Tibial nerve (tissue), 4 donors: ENCODE data around the gene PCMTD2. TPM values are rescaled to one million over a fixed set of nuclear protein-coding genes. Genes with fewer than 3 reads are reported as not detected.

Experiments
- DNase-seq, 2 donors: peaks; one replicate each; pipeline ENCODE4 v3.0.0-alpha.2; 2019; ENCODE audit warnings: low spot score in 2 of 2
- H3K27ac ChIP-seq, 4 donors: fragments of 200-600 bp; sonication (generic) in 3 of 4; one replicate each; pipeline ENCODE4 v1.5.1; 2017 to 2019; ENCODE audit warnings: mild to moderate bottlenecking in 1 of 4
- H3K27me3 ChIP-seq, 2 donors: fragments of 200-600 bp; sonication (generic) in 1 of 2; one replicate each; pipeline versions ENCODE4 v1.5.1 to v1.6.0; 2017 to 2019
- H3K36me3 ChIP-seq, 3 donors: fragments of 200-600 bp; sonication (generic); one replicate each; pipeline ENCODE4 v1.5.1; 2018 to 2019
- H3K4me1 ChIP-seq, 4 donors: fragments of 200-600 bp; sonication (generic) in 3 of 4; one replicate each; pipeline ENCODE4 v1.5.1; 2017 to 2019
- H3K4me3 ChIP-seq, 4 donors: fragments of 200-600 bp; sonication (generic) in 3 of 4; one replicate each; pipeline ENCODE4 v1.5.1; 2017 to 2019; ENCODE audit warnings: mild to moderate bottlenecking in 1 of 4, moderate library complexity in 1 of 4
- H3K9me3 ChIP-seq, 4 donors: fragments of 200-600 bp; sonication (generic) in 3 of 4; one replicate each; pipeline ENCODE4 v1.5.1; 2017 to 2019
- CTCF ChIP-seq, 5 experiments: fragments of 200-600 bp in 3 of 5; fragments of 450-650 bp in 2 of 5; sonication (generic) in 3 of 5; IDR thresholded peaks; one replicate each; pipeline ENCODE4 v1.5.1; 2016 to 2019; ENCODE audit warnings: antibody characterized with exemption in 5 of 5, mild to moderate bottlenecking in 3 of 5, moderate library complexity in 2 of 5
- EP300 ChIP-seq, 2 donors: sonication (generic); formaldehyde crosslinking; IDR thresholded peaks; one replicate each; pipeline ENCODE4 v1.6.1; 2017; ENCODE audit warnings: antibody characterized with exemption in 2 of 2, mild to moderate bottlenecking in 1 of 2
- POLR2A ChIP-seq, 2 donors: fragments of 450-650 bp; IDR thresholded peaks; one replicate each; pipeline ENCODE4 v1.6.1; 2017; ENCODE audit warnings: antibody characterized with exemption in 2 of 2, mild to moderate bottlenecking in 2 of 2, moderate library complexity in 2 of 2
- WGBS, 2 donors: methylation state at CpG; one replicate each; pipeline ENCODE4 v1.1.5; 2018; 5-methylcytosine and 5-hydroxymethylcytosine counted together
- total RNA-seq, 4 donors: library from RNA; depleted of rRNA; stranded (reverse); fragments of >200 nt; gene quantifications; one replicate each; pipeline ENCODE4 v1.1.0, GENCODE V29; 2016

The PCMTD2 gene
- total RNA-seq, 4 donors from 2014 or later = 57.0 to 119 (median 103) TPM

GRCh38 chr20:64237316-64237715 is 18.2 kb upstream of the PCMTD2 start:
- Histone ChIP-seq H3K27ac (no peak overlapping the region), H3K4me1 (no peaks in the 10 kb centered on the region), H3K36me3 (no peaks in the 10 kb centered on the region), H3K4me3 (no peak overlapping the region), H3K9me3 (no peaks in the 10 kb centered on the region), H3K27me3 (no peaks in the 10 kb centered on the region)
- no peak for DNase-seq
- WGBS, 2 donors = 91 to 92% methylated on average over 17 of the region's 17 CpGs
- TF ChIP-seq POLR2A (IDR thresholded peaks at IDR 0.05) (no peak), CTCF (IDR thresholded peaks at IDR 0.05) (no peak), EP300 (IDR thresholded peaks at IDR 0.05) (no peak)

- H3K9me3 ChIP-seq = no peaks in the 10 kb centered on the region
- TF ChIP-seq POLR2A (IDR thresholded peaks at IDR 0.05) = no peak
- TF ChIP-seq EP300 (IDR thresholded peaks at IDR 0.05) = no peak
- TF ChIP-seq CTCF (IDR thresholded peaks at IDR 0.05) = no peak
- WGBS, 2 donors = 74% methylated on average over 11 of the region's 11 CpGs
- H3K27me3 ChIP-seq = no peaks in the 10 kb centered on the region
- no peak overlapping the region for H3K4me3 ChIP-seq
- no peak for DNase-seq
- no peak overlapping the region for H3K27ac ChIP-seq
- no peaks in the 10 kb centered on the region for H3K4me1 ChIP-seq
- H3K36me3 ChIP-seq = no peaks in the 10 kb centered on the region
Measured at GRCh38 chr20:64238115-64238825, 17.3 kb upstream of the PCMTD2 start.

DNA sequence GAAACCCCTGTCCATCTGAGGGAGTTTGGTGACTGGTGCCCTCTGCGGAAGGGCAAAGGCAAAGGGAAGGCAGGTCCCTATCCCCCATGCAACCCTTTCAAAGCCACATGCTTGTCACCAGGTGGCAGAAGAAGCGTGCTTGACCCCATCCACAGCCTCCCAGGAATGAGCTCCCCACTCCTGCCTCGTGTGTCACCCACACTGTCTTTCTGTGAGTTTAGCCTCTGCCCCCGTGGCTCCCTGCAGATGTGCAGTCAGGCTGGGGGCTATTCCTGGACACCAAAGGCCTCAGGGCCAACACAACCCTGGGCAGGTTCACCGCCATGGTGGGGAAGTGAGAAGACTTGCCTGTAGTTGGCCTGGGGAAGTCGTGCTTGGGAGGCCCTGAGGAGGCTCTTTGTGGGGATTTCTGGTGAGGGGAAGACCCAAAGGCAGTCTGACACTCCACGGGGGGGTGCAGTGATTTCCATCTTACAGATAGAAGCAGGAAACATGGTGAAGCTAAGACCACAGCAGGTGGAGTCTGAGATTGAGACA is 16.6 kb upstream of the PCMTD2 start:
- Histone ChIP-seq H3K9me3 (no peaks in the 10 kb centered on the region), H3K4me1 (no peaks in the 10 kb centered on the region), H3K4me3 (no peak overlapping the region), H3K36me3 (no peaks in the 10 kb centered on the region), H3K27ac (no peak overlapping the region), H3K27me3 (no peaks in the 10 kb centered on the region)
- WGBS, 2 donors = 70 to 72% methylated on average over 7 of the region's 7 CpGs
- DNase-seq = no peak
- TF ChIP-seq POLR2A (IDR thresholded peaks at IDR 0.05) = no peak
- TF ChIP-seq CTCF (IDR thresholded peaks at IDR 0.05) = no peak
- TF ChIP-seq EP300 (IDR thresholded peaks at IDR 0.05) = no peak

DNA sequence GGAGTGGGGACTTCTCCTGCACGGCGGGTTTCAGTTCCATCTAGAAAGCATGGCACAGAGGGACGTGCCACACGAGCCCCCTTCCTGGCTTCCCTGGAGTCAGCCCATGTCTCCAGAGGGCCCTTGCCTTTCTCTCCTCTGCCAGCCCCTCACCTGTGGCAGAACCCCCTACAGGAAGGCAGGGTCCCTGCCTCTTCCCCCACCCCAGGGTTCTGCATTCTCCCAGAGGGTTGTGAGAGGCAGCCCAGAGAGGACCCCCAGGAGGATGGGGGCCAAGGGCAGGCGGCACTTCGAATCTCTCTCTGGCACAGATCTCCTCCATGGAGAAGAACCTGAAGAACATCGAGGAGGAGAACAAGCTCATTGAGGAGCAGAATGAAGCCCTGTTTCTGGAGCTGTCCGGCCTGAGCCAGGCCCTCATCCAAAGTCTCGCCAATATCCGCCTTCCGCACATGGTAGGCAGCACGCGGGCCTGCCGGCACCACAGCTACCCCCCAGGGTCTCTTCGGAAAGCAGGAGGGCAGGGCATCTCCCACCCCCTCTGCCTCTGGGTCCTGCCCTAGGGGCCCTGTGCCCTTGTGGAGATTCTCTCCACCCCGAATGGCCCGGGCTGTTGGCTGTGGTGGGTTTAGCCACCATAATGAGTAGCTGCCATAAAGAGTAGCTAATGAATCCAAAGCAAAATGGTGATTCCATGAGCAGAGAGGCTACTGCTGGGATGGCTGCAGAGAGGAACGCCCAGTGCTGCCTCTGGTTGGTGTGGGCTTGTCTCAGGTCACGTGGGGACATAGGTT is 15.9 kb upstream of the PCMTD2 start:
- TF ChIP-seq CTCF (IDR thresholded peaks at IDR 0.05) (no peak), POLR2A (IDR thresholded peaks at IDR 0.05) (no peak), EP300 (IDR thresholded peaks at IDR 0.05) (no peak)
- Histone ChIP-seq H3K9me3 (no peaks in the 10 kb centered on the region), H3K4me1 (no peaks in the 10 kb centered on the region), H3K27me3 (no peaks in the 10 kb centered on the region), H3K27ac (no peak overlapping the region), H3K36me3 (no peaks in the 10 kb centered on the region), H3K4me3 (no peak overlapping the region)
- DNase-seq = no peak
- 89 to 91% methylated on average over 18 to 19 of the region's 19 CpGs for WGBS, 2 donors
